Colon (tissue), 2 donors: ENCODE data around the gene HOXA6.

Experiments used
- FAIRE-seq: peaks from 2 replicates; lab custom pipeline; 2012; peaks lifted over from hg19 to GRCh38; lab: Jason Lieb, UNC
- donor health status: control.
- donor health status: control.

Gene HOXA6

DNA sequence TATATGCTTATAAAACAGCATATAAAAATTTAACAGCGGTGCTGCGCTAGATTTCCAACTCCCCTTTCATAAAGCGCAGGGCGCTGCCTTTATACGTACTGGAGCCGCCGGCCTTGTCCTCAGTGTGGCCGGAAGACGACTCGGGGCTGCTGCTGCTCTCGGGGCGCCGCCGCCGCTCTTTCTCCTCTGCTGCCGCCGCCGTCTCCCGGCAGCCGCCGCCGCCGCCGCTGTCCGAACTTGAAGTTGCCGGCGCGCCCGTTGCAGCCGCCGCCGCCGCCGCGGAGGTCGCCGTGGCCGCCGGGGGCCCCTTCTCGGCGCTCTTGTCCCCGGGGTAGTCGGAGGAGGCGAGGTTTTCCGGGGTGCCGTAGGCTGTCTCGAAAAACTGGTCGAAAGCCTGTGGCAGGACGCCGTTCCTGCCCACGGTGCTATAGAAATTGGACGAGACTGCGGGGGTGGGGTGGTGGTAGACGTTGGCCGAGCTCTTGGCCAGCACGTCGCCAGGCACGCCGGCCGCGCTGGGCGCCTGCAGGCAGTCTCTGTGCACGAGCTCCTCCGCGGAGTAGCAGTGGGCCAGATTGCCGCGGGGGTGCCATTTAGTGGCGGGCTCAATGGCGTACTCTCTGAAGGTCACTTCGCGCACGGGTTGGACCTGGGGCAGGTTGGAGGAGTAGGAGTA lies 36.9 kb upstream of the HOXA6 start:
- FAIRE-seq: no peak

DNA sequence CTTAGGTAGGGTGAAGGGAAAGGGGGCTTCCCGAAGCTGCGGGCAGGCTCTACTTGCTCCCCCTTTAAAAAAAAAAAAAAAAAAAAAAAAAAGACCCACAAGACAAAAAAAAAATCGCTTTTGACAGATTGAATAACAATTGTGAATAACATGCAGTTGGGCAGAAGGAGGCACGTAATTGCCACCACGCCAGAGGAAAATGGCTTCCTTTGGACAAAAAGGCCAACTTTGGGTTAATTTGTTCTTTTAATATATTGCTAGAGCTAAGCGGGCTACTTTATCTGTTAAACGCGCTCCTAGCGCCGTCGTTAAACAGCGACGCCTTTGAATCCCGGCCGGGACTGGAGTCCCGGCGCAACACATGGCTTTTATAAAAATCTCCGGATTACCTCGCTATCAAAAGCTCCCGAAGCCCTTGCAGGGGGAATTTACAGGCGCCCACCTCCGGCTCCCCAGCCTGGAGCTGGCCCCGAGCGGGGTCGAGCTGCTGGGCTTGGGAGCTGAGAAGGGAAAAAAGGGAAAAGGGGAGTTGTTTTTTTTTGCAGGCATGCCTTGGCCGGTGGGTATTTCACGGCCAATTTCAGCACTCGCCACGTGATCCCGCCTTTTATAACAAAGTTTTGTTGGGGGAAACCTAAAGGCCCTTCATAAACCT lies 36.2 kb upstream of the HOXA6 start:
- FAIRE-seq: no peak

DNA sequence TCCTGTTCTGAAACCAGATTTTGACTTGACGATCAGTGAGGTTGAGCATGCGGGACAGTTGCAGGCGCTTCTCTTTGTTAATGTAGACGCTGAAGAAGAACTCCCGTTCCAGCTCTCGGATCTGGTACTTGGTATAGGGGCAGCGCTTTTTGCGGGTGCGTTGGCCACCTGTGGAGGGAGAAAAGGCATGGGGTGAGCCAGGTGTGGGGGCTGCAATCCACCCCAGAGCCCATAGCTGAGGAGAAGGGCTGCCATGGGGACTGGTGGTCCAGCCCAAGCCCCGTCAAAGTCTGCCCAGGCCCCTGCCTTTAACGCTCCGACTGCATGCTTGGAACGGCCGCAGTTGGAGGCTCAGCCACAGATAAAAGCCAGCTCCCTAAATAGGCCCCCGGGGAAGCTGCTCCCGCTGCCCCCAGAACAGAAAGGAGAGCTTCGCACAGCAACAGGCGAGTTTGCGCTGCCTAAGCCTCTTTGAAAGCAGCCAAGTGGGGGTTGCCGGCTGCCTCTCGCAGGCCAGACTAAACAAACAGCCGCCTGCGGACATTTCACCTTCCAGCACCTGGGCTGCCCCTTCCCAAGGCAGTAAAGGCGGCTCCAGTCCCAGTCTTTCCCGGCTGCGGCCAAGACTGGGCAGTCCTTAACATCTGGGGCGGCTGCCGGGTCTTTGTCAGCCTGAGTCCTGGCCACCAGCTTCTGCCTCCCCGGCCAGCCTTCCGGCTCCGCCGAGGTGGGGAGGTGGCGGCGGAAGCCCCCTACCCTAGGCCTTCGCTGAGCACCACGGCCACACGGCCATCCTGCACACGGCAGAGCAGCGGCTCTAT lies 35.5 kb upstream of the HOXA6 start:
- no peak for FAIRE-seq

DNA sequence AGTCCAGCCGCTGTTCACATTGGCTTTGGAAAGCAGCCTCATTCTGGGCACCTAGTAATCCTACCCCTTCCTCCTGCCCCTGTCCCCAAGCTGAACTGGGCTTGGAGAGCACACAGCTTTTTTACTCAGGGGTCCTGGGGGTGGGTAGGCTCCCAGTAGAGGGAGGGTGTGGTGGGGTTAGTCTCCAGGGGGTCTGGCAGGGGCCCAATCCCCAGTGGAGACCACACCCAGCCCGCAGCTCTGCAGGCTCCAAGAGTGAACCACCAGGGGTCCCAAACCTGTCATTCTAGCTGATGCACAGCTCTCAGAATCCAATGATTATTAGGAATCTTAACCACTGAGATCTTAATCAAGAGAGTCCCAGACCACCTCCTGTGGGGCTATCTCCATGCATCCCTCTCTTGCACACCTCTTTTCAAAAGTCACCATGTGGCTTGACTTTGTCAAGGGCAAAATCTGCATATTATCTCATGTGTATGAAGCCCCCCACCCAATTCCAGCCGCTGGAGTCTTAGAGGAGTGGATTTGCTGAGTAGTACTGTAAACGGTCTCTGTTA lies 34.8 kb upstream of the HOXA6 start:
- no peak for FAIRE-seq

DNA sequence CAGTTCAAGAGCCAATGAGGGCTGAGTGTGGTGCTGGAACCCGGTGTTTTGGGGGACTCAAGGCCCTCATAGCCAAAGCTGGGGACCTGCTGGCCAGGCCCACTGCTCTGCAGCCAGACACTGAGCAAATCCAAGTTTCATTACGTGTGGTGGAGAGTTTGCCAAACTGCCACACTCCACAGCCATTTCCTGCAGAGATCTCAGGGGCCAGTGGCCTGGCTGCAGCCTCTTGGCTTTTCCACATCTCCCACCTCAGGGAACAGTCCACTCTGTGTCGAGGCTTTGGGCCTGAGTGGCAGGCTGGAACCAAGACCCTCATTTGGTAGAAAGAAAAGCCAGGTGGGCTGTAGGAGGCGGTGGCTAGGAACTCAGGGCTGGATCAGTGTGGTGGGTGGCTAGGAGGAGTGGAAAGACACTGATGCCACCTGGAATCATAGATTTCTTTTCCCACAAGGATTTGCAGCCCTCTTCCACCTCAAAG lies 34.3 kb upstream of the HOXA6 start:
- FAIRE-seq: no peak

DNA sequence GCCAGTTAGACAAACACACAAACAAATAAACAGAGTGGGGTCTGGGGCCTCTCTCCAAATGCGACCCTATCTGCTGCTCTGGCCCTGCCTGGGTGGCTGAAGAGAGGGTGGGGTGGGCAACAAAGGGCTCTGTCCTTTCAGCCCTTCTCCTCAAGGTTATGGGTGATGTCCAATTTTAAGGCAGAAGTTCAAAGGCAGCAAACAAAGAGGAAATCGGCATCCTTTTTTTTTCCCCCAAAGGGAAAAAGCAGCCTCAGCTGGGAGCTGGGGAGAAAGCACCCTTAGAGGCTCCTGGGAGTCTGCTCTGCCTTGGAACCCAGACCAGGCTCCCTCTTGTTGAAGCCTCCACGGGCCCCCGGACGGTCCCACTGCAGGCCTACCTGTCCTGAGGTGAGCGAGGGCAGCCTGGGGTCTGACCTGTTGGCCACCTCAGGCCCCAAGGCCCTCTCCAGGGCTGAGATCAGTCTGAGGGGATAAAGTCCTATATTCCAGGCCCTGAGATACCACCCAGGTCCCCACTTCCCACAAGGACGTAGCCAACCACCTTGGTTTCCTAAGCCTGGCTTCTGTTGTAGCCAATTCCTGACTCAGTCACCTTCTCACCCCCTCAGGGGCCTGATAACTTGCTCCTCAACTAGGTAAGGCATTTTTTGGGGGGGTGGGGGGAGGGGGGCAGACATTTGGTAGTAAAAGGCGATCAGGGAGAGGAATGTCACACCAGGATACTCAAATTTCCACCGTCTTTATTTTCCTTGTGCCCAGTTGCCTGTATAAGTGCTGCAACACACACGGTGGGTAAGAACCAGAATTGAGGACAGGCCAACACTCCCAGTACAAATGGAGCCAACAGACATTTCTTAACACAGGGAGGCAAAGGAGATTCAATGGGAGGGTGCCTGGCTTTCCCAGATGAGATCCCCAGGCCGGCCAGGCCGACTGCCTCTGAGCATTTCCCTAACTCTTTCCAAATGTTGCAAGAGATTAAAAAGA lies 33.2 kb upstream of the HOXA6 start:
- FAIRE-seq: no peak

DNA sequence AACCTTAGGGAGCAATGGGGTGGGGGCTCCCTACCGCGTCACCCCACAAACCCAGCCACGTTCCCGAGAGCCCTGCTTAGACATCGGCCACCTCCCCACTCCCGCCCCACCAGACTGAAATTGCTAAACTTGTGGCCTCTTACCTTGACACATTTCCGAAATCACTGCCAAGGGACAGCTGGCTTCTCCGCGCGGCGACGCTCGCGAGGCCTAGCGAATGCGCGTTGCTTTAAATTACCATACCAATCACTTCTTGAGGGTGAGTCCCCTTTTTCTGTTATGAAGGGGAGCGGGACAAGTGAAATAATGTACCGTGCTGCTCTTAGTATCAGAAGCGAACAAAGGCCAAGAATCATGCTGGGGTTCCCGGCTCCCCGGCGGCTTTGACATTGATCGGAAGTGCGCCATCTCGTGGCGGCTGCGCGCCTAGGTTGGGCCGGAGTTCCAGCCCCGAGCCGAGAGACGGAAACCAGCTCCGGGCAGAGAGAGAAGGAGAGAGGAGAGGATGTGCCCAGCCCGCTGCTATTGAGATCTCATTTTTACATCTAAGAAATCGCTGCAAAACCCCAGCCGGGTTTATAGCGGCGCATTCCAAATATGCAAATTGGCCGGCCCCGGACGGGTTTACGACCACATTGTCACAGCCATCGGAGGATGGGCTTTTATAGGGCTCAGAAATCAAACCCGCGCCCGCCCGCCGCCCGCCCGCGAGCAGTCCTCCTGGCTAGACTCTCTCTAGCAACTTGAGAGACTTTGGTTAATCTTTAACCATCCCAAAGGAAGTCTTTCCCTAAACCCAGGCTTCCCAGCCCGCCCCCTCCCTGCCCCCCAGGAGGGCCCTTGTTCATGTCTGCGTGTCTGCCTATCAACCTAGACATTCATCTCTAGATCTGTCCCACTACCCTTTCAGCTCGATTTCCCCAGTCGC lies 32.2 kb upstream of the HOXA6 start:
- no peak for FAIRE-seq

DNA sequence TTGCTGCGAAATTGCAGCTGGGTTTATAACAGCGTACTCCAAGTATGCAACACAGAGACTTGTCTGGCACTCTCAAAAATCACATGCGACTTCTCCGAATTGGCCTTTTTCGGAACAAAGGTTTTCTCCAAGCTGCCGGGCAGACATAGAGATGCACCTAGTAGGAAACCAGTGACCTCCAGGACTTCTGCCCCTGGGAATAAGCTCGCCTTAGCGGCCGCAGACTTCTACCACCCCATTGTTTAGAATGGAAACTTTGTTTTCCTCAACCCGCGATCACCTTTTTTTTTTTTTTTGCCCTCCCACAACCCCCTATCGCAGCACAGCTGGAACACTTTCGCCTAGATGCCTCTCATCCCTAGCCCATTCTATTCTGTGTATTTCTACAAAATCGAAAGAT lies 31.5 kb upstream of the HOXA6 start:
- no peak for FAIRE-seq

DNA sequence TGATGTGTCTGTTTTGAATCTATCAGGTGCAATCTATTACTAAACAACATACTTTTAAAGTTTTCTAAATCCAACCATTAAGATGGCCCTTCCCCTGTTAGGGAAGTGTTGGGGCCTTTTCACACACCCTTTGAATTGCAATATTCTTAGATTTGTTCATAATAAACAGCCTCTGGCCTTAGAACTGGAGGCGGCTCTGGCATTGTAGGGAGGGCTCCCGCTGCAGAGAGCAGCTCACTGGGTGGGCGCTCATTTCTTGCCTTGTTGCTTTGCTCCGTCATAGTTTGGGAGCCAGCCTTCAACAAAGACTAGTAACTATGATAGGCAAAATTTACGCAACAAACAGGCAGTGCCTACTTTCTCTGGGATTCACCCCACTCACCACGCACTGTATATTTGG lies 30.8 kb upstream of the HOXA6 start:
- no peak for FAIRE-seq

DNA sequence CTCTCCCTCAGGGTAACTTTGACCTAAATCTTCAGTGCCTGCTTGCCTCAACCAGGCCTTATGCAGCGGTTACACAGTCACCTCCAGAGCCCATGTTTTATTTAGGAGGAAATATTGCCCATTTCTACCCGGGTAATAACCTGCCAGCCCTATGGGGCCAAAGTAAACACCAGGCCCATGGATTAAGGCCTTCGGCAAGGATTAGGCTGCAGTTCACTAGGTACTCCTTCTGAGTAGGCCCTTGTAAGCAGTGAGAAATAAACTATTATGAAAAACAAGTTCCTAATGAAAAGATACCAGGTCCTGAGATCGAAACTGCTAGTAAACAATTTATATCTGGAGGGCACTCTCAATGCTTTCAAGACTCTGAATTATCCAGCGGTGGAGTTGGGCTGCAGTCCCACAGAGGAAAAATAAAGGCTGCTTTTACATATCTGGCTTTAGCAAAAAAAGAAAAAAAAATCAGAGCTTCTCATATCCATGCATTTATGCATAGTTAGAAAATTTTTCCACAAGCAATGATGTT lies 30.3 kb upstream of the HOXA6 start:
- FAIRE-seq: no peak

DNA sequence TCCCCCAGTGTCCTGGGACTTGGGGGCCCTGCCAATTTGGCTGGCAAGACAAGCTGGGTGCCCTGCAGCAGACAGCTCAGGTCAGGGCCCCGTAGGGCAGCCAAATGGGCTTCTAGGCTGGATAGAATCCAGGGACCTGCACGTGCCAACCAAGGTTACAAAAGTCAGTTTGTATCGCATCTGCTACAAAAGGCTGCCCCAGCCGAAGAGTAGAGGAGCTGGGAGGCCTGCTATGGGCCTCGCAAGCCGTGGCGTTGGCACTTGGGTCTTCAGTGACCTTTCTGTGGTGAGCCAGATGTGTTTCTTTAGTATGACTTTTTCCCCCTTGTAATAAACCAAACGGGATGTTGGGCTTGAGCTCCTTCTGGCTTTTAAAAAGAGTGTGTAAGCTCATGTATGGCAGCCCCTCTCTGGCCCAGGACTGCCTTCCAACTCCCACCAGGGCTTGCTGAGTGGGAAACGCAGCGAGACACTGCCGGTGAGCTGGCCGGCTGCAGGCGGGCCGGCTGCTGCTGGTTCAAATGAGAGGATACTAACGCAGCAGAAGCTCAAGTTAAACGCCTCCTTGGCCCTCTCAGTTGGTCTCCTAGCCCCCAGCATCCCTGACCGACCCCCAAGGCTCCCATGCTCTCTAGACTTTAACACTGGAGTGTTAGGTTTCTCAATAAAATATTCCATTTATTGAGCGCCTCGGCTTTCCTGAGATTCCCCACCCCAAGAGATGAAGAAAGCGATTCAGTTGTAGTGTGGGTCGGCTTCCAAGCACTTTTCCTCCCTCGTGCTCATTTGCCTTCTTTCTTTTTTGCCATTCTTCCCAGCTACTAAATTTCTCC lies 29.6 kb upstream of the HOXA6 start:
- FAIRE-seq: no peak

DNA sequence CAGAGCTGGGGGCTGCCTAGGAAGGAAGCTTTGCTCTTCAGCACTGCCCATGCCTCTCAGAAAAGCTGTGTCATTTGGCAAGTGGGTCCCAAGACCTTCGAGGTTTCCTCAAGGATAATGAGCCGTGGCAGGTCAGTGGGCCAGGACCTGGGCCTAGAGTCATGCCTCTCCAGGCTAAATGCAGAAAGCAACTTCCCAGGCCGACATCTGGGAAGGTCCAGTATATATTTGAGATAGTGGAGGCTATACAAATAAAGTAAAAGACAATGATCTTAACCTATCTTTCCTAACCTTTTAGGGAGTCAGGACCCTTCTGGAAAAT lies 28.9 kb upstream of the HOXA6 start:
- no peak for FAIRE-seq

DNA sequence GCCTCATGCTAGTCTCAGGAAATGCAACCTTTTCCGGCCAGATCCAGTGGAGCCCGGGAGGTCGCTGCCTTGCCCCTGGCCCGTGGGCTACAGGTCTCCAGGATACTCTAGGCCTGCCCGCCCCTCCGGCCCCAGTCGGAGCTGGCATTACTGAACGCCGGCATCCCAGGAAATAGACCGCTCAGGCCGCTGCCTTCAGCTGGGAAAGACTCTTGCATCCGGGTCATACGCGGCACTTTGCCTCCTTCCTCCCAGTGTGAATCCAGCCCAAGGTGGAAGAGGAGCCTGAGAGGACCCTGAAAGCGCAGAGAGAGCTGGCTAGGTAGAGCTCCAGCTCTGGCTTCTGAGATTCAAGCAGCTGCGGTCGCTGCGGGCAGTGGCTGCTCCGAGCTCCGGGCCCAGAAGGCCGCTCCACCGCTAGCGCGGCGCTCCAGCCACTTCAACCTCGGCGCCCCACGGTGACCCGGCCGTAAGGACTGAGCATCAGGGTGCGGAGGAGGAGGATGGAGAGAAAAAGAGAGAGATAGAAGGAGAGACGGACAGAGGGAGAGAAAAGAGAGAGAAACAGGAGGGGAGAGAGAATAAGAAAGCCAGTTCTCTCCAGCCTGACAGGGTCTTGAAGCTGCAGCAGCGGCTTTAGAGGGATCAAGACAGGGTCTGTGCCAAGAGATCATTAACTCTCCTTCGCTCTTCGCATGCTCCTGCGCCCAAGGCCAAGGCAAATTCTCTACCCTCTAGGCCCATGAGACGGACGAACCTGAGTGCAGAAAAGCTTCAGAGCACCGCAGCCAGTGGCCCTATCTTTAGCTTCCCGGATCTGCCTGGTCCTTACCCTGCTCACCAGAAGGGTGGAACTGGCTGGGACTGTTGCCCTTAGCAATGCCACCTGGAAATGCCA lies 28.3 kb upstream of the HOXA6 start:
- FAIRE-seq: no peak

DNA sequence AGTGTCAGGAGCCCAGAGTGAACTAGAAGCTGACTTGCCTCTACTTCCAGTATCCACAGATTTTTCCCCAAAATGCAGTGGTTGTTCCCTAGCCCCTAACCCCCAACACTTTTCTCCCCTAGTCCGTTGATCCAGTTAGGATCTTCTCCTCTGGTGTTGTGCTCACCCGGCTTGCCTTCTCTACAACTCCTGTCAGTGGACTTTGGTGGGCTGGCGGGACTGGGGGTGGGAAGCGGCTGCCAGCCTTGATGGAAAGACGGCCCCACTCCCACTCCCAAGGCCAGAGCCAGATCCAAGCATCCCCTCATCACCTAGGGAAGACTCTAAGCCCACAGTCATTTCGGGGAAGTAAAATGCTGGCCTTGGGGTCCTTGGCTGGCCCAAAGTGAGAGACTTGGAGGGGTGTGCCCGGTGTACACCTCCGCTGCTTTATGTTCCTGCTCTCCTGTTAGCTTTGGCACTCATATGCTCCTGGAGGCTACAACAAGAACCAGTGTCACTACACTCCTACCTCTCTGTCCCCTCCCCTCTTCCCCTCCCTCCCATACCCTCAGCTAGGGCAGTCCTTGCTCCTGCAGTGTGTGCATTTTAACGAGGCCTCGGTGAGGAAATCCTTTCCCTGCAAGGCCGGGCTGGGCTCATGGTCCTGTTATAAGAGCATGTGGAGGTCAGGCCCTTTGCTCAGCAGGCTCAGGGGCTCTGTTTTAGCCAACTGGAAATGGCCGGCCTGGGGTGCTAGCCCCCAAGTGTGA lies 27.5 kb upstream of the HOXA6 start:
- FAIRE-seq: no peak

DNA sequence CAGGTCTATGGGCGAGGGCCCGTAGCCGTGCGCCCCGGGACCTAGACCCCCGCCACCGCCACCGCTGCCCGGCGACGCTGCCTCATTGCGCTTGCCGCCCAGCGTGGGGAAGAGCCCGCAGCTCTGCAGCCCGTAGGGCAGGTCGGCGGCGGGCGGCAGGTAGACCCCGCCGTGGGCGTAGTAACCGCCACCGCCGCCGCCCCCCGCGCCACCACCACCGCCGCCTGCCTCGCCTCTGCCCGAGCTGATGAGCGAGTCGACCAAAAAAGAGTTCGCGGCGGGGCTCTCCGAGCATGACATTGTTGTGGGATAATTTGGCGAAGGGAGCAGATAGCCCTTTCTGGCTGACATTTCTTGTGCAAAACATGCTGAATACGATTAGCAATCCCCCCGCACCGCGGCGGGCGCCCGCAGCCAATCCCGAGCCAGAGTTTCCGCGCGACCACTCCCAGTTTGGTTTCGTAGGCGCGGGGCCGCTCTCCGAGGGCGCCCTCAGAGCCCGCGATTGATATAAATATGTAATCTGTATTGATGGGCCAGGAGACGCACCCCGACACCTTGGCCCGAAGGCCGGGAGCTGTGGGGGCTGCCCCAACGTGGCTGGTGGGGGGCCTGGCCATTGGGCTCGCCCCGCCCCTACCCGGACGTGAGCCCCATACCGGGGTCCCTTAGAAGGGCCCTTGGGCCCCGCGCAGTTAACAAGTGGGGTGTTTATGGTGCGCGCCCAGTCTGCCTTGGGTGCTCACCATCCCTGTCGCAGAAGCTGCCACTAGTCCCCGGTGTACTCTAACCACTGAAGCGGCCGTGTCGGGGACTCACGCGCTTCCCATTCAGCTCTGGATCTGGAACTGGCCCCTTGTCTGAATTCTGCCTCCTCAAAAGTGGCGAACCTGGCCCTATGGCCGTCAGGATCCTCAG lies 26.6 kb upstream of the HOXA6 start, which contains the start of gene HOXA10:
TSS of gene HOXA10 (minus strand) at position 365 of the 918 bp plus-strand sequence. CDS start at position 351, 14 bp downstream.
- no peak for FAIRE-seq

DNA sequence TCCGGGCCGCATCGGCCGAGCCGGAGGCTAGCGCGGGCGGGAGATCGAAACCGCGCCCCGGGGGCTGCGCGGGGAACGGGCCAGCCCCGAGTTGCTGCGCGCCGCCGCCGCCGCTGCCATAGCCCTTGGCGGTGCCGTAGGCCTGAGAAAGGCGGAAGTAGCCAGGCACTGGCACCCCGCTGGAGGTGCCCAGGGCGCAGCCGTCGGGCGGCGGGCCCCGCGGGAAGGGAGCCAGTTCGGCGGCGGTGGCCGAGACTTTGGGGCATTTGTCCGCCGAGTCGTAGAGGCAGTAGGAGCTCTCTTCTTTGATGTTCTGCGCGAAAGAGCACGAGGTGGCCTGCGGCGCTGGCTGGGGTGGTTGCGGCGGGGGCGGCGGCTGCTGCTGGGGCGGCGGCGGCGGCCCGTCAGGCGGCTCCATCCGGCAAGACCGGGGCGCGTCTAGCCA lies 26.0 kb upstream of the HOXA6 start:
- no peak for FAIRE-seq
